Measurements from ENCODE around the gene KRTAP4-8. TPM values are rescaled to one million over a fixed set of nuclear protein-coding genes. Genes with fewer than 3 reads are reported as not detected.

KRTAP4-8 gene
- total and polyA plus RNA-seq, 2 of the 13 experiments (the other 11 are each of a cell fraction or from before 2014, with no cell fraction given) = not detected

DNA sequence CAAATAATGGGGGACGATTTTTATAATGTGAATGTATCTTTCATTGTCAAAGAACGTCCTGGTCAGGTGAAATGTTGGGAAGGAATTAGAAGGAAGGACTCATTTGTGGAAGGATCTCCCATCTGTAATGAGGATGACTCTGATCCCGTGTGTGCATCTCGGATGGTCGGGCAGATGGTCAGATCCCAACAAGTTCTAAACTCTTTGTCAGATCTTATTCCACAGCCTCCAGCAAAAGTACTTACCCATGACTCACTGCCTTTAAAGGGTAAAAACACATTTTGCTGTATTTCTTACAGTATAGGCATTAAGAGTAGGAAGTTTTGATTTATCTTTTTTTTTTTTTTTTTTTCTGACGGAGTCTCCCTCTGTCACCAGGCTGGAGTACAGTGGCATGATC, 539 bp upstream of the KRTAP4-8 start:
- Histone ChIP-seq H3K9ac (ENCODE audit: insufficient read depth, low read depth, low read length) (no peak overlapping the region), H3K79me2 (ENCODE audit: insufficient read depth, low read length) (no peaks in the 10 kb centered on the region), H3K9me3 (ENCODE audit: low read length) (no peaks in the 10 kb centered on the region), H3K4me1 (ENCODE audit: insufficient read depth, low read length) (no peaks in the 10 kb centered on the region), H4K20me1 (ENCODE audit: insufficient read depth, low read length) (no peaks in the 10 kb centered on the region), H3K4me3 (replicated peaks in 1 of 3; ENCODE audit: insufficient read depth in 1 of 3, low read depth in 2 of 3, low read length in 3 of 3) (no peak overlapping the region), H3K4me2 (ENCODE audit: low read depth, low read length) (no peak overlapping the region), H3K27me3 (ENCODE audit: control insufficient read depth in 1 of 2, insufficient read depth in 2 of 2, low read length in 2 of 2) (peaks cover 0 to 11% of the 10 kb centered on the region in 2 experiments; a peak in 2 of 5 replicates), H3K36me3 (replicated peaks in 1 of 2; ENCODE audit: control insufficient read depth in 1 of 2, insufficient read depth in 2 of 2, low read length in 2 of 2) (no peaks in the 10 kb centered on the region), H2AFZ (ENCODE audit: low read length) (no peak overlapping the region), H3K27ac (ENCODE audit: extremely low read length, insufficient read depth, low read length) (no peak overlapping the region)
- ATAC-seq = no peak
- in situ Hi-C loops (cut with HindIII; ENCODE audit: extremely low pct_ligation_motif_present, low pct_unique_long_range_greater_than_20kb) (no loop called here), intact Hi-C loops (cut with micrococcal nuclease; ENCODE audit: unreplicated experiment) (no loop called here)
- POLR2A ChIA-PET = no interaction called here
- no TSS peak for BruUV-seq (replicated peaks)
- FAIRE-seq = no peak
- WGBS (ENCODE audit: low lambda C conversion rate) = 23% methylated on average over 6 of the region's 6 CpGs
- TF ChIP-seq WIZ (CRISPR knock-in tag; IDR thresholded peaks at IDR 0.05) = no peak
- no peak for TF ChIP-seq ZNF281 (CRISPR knock-in tag; IDR thresholded peaks at IDR 0.05; ENCODE audit: borderline replicate concordance)
- TF ChIP-seq KLF11 (CRISPR knock-in tag; IDR thresholded peaks at IDR 0.05) = no peak
- no peak for DNase-seq (ENCODE audit: low spot score)
- CTCF ChIA-PET (ENCODE audit: low intra/inter-chr PET ratio, low total read pairs) = no interaction called here

DNA sequence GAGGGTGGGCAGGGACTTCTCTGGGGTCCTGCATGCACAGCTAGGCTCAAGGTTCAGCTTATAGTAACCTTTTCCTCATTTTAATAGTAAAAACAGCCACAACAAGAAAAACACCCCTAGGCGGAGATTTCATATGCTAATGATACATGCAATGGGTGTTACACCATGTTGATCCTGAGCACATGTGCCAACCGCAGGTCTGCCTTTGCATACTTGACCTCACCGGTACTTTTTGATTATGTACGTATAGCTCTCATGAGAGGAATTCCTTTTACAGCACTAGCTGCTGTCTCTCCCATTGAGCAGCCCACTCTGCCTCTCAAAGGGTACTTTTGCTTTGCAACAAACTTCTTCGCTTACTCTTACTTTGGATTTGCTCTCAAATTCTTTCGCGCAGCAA, 1.9 kb downstream of the KRTAP4-8 start:
- intact Hi-C loops (cut with micrococcal nuclease; ENCODE audit: unreplicated experiment) = no loop called here
- no peaks in the 10 kb centered on the region for H3K79me2 ChIP-seq (ENCODE audit: insufficient read depth, low read length)
- FAIRE-seq (no peak), ATAC-seq (no peak), DNase-seq (ENCODE audit: low spot score) (no peak)
- ChIA-PET CTCF (ENCODE audit: low intra/inter-chr PET ratio, low total read pairs) (no interaction called here), POLR2A (no interaction called here)
- H3K36me3 ChIP-seq (replicated peaks in 1 of 2; ENCODE audit: control insufficient read depth in 1 of 2, insufficient read depth in 2 of 2, low read length in 2 of 2) = no peaks in the 10 kb centered on the region
- no peaks in the 10 kb centered on the region for H4K20me1 ChIP-seq (ENCODE audit: insufficient read depth, low read length)
- no peak overlapping the region for H3K9ac ChIP-seq (ENCODE audit: insufficient read depth, low read depth, low read length)
- H3K4me2 ChIP-seq (ENCODE audit: low read depth, low read length) = no peak overlapping the region
- no peaks in the 10 kb centered on the region for H3K9me3 ChIP-seq (ENCODE audit: low read length)
- BruUV-seq (replicated peaks) = no TSS peak
- WGBS (ENCODE audit: low lambda C conversion rate) = 71% methylated on average over 7 of the region's 7 CpGs
- no peak overlapping the region for H2AFZ ChIP-seq (ENCODE audit: low read length)
- no peaks in the 10 kb centered on the region for H3K4me1 ChIP-seq (ENCODE audit: insufficient read depth, low read length)
- H3K27me3 ChIP-seq (ENCODE audit: control insufficient read depth in 1 of 2, insufficient read depth in 2 of 2, low read length in 2 of 2) = peaks cover 0 to 11% of the 10 kb centered on the region in 2 experiments; a peak in 2 of 5 replicates
- in situ Hi-C loops (cut with HindIII; ENCODE audit: extremely low pct_ligation_motif_present, low pct_unique_long_range_greater_than_20kb) = no loop called here
- H3K4me3 ChIP-seq (replicated peaks in 1 of 3; ENCODE audit: insufficient read depth in 1 of 3, low read depth in 2 of 3, low read length in 3 of 3) = no peak overlapping the region
- no peak overlapping the region for H3K27ac ChIP-seq (ENCODE audit: extremely low read length, insufficient read depth, low read length)
- no peak for TF ChIP-seq ZNF382 (CRISPR knock-in tag; IDR thresholded peaks at IDR 0.05; ENCODE audit: borderline replicate concordance)
- TF ChIP-seq ZFP36L2 (CRISPR knock-in tag; IDR thresholded peaks at IDR 0.05) = no peak
- no peak for TF ChIP-seq ZNF567 (CRISPR knock-in tag; IDR thresholded peaks at IDR 0.05; ENCODE audit: borderline replicate concordance)
- TF ChIP-seq HNF4A (CRISPR knock-in tag; IDR thresholded peaks at IDR 0.05) = no peak
- TF ChIP-seq, protein P1, sequence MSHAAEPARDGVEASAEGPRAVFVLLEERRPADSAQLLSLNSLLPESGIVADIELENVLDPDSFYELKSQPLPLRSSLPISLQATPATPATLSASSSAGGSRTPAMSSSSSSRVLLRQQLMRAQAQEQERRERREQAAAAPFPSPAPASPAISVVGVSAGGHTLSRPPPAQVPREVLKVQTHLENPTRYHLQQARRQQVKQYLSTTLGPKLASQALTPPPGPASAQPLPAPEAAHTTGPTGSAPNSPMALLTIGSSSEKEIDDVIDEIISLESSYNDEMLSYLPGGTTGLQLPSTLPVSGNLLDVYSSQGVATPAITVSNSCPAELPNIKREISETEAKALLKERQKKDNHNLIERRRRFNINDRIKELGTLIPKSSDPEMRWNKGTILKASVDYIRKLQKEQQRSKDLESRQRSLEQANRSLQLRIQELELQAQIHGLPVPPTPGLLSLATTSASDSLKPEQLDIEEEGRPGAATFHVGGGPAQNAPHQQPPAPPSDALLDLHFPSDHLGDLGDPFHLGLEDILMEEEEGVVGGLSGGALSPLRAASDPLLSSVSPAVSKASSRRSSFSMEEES (CRISPR knock-in tag; IDR thresholded peaks at IDR 0.05) = no peak
- no peak for TF ChIP-seq ZNF616 (CRISPR knock-in tag; IDR thresholded peaks at IDR 0.05; ENCODE audit: low read depth)
- no peak for TF ChIP-seq ZKSCAN5 (CRISPR knock-in tag; IDR thresholded peaks at IDR 0.05)
- no peak for TF ChIP-seq GATAD2A (CRISPR knock-in tag; IDR thresholded peaks at IDR 0.05)
- no peak for TF ChIP-seq JUN (CRISPR knock-in tag; IDR thresholded peaks at IDR 0.05)
- TF ChIP-seq, protein P2, sequence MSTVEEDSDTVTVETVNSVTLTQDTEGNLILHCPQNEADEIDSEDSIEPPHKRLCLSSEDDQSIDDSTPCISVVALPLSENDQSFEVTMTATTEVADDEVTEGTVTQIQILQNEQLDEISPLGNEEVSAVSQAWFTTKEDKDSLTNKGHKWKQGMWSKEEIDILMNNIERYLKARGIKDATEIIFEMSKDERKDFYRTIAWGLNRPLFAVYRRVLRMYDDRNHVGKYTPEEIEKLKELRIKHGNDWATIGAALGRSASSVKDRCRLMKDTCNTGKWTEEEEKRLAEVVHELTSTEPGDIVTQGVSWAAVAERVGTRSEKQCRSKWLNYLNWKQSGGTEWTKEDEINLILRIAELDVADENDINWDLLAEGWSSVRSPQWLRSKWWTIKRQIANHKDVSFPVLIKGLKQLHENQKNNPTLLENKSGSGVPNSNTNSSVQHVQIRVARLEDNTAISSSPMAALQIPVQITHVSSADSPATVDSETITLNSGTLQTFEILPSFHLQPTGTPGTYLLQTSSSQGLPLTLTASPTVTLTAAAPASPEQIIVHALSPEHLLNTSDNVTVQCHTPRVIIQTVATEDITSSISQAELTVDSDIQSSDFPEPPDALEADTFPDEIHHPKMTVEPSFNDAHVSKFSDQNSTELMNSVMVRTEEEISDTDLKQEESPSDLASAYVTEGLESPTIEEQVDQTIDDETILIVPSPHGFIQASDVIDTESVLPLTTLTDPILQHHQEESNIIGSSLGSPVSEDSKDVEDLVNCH (CRISPR knock-in tag; IDR thresholded peaks at IDR 0.05) = no peak

All from HepG2 (cell line).